ENCODE measurements around the gene CA4.
"Not testable (repeated sequence)": the region's sequence is repeated elsewhere in the genome, so short reads cannot be mapped to it uniquely, and the experiment has no call there.

The CA4 gene

DNA sequence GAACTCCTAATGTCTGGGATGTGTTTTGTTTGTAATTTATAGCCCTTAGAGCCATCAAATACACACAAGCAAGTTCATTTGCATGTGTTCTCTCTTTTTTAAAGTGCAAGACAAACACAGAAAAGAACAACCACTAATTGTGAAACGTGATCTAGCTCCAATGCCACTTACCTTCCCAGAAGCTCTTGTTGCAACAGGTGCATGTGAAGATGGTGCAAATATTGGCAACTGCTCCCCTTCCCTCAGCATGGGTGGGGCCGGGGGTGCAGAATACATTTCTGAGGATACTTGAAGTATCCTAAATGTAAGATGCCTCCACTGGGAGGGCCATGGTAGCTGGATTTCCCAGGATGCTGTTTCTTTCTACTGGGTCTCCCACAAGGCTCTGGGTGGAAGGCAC lies 28.4 kb downstream of the CA4 start:
- not testable (repeated sequence) for DNase-seq

DNA sequence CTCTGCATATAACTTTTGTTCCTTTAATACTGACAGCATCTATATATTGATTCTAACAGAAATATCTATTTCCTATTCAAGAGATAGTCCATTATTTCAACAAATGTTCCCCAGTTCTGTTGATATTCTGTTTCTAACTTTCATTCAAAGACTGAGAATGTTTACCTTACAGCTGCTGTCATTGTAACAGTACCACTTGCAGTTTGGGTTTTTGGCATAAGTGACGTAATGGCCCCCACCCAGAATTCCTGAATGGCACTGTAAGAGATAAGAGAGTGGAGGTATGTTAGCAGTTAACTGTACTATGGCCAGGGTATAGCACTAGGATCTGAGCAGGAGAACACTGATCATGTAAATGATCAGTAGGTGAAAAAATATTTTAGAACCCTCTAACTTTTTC lies 30.6 kb downstream of the CA4 start:
- DNase-seq = not testable (repeated sequence)

DNA sequence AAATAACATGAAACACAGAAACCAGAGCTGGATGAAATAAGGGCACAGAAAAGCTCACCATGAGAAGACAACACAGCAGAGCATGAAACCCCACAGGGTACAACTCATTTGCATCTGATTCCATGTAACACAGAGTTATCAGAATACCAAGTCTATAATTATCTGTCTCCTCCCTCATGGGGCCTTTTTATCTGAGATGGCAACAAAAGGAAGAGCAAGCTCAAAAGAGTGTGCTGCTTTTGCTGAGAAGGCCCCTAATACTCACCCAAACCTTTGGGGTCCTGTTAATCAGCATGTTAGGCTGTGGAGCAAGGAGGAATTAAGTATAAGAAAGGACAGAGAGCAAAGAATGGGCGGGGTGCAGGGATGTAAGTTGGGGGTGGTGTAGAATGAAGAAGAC lies 36.6 kb downstream of the CA4 start:
- DNase-seq = not testable (repeated sequence)

DNA sequence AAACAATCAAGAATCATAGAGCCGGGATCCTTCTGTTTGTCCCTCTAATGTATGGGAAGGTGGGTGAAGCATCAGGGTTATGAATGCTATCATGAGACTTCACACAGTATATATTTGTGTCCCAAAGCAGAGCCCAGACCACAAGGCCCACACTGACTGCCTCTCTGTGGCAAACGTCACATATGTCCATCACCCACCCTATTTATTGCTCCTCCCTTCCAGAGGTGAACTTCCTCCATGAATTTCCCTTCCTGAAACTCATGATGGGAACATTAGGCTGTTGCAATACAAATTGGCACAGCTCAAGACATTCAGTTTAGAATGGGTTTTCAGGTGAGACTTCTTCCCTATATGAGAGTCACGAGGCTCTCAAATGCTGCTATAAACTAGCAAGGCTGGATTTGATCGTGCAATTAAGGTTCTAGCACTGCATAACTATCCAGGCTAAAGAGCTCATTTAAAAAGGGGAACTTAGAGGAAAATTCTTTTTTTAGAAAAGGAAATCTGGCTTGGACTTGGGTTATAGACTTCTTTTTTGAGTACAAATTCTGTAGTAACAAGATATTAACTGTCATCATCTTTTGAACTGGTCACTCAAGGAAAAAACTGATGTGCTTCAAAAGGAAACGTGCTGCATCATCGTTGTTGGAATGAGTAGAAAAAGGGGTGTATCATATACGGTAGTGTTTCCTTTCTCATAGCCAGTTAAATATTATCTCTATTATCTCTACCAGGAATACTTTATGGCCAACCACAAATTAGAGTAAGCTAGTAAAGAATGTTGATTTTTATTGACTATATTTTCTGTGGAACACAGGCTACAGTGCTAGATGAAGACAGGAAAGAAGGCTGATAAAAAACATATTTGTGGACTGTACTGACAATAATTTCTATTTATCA lies 37.3 kb downstream of the CA4 start:
- not testable (repeated sequence) for DNase-seq

DNA sequence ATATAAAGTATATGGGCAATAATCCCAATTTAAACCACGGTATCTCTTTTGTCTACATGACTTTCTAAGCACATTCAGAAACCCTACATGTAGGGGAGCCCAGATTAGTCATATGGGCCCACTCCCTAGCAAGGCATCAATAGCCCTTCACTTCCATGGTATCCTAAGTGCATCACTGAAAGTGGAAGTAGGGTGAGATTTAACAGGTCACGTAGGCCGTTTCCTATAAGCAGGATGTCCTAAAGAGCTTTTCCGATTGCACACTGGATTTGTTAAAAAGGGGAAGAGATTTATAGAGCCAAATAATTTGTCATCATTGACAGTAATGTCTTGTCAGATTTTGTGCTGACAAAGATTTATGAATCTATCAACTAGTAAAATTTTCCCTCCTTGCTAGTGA lies 39.0 kb downstream of the CA4 start:
- no peak for DNase-seq

DNA sequence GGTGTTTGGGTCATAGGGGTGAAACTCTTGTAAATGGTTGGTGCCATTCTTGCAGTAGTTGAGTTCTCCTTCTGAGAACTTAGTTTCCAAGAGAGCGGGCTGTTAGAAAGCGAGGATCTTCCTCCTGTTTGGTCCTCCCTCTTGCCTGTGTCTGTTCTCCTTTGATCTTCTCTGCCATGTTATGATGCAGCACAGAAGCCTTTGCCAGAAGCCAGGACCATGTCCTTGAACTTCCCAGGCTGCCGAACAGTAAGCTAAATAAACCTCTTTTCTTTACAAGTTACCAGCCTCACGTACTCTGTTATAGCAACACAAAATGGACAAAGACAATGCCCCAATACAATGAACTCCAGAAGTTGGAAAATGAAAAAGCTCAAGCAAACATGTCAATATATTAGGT lies 40.3 kb downstream of the CA4 start:
- DNase-seq = not testable (repeated sequence)

DNA sequence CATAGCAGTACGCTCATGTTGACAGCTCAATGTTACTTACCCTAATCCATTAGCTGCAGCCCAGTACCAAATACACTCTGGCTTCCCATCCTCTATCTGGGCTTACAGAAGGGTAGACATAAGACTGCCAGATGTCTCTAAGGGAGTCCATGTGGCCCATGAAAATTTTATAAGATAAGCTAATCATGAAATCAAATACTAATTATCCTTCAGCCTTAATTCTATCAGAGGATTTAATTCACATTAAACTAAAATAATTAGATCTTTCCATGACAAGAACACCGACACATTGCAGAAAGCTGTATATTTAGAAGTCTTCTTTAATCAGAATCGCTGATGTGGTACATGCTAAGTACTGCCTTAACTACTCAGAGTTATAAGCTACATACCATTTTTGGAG lies 43.3 kb downstream of the CA4 start:
- DNase-seq = not testable (repeated sequence)

DNA sequence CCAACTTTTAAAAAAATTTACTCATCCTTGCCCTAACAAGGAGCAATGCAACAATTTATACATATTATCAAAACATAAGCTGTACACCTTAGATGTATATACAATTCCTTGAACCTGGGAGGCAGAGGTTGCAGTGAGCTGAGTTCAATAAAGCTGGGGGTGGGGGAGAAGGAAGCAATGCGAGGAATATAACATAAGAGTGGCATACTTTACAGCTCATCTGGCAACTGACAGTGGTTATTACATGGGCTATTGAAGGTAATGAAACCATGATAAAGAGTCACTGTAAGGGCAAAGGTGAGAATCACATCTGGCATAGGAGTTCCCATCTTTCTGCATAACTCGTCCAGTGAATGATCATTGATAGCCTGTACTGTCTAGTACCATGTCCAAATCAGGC lies 43.7 kb downstream of the CA4 start:
- DNase-seq = no peak

DNA sequence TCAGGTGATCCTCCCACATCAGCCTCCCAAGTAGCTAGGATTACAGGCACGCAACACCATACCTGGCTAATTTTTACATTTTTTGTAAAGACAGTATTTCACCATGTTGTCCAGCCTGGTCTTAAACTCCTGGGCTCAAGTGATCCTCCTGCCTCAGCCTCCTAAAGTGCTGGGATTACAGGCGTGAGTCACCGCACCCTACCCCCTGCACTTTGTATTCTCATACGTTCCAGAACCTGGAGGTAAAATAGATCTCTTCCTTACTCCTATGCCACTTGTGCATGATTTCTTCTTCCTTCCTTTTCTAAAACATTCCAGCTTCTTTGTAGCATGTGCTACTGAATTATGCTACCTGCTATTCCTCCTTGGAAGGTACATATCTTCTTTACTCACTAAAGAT lies 44.4 kb downstream of the CA4 start:
- DNase-seq = not testable (repeated sequence)

DNA sequence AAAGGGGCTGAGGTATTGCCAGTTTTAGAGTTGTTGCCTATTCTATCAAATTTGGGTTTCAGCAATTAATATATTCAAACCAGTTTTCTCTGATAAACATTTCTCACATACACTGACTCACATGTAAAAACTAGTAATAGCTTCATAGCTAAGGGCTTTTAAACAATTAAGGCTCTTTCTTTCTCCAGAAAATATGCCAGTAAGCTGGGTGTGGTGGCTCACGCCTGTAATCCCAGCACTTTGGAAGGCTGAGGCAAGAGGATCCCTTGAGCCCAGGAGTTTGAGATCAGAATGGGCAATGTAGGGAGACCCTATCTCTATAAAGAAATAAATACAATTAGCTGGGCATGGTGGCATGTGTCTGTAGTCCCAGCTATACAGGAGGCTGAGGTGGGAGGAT lies 48.9 kb downstream of the CA4 start:
- not testable (repeated sequence) for DNase-seq

DNA sequence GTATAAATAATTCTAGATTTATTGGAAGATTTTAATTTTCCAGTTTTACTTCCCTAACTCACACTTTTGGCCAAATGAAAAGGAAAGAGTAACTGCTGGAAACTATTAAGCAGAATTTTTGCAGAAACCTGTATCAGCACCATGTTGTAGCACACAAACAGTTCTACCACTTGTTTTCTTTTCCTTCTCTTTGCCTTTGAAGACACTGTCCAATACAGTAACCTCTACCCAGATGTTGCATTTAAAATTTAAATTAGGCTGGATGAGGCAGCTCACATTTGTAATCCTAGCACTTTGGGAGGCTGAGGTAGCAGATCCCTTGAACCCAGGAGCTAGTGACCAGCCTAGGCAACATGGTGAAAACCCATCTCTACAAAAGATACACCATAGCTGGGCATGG lies 56.0 kb downstream of the CA4 start:
- DNase-seq = not testable (repeated sequence)

DNA sequence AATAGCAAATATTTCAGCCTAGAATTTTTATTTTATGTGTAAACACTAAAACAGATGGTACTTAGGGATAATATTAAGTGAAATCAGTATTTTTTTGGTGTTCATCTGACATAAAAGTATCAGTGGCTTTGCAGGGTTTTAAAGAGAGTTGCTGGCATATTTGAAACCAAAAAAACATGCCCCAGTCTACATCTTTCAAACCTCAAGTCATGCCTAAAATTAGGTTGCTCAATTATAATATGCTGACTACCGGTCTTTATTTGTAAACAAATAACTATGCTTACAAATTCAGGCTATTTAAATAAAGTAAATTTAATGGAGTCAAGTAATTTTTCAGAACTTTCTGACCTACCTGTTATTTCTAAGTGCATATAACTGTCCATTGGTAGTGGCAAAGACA lies 58.5 kb downstream of the CA4 start:
- not testable (repeated sequence) for DNase-seq

Data from stimulated activated CD4-positive, alpha-beta T cell treated with anti-CD3 and anti-CD28 coated beads, Interleukin-15, amount 100 ng/mL, for 24 hours (primary cell).